Calu3 (cell line): Measurements from ENCODE around the gene RNF212. TPM values are rescaled to one million over a fixed set of nuclear protein-coding genes. Genes with fewer than 3 reads are reported as not detected.
"Not testable (repeated sequence)": the region's sequence is repeated elsewhere in the genome, so short reads cannot be mapped to it uniquely, and the experiment has no call there.

ENCODE experiments used
- BruUV-seq: library from RNA; stranded (reverse); fragments of 400-500 nt; replicated peaks from 2 replicates; lab custom pipeline; 2021; lab: Mats Ljungman, UMichigan
- CTCF ChIA-PET: fragments of 300-600 bp; sonication (Branson Sonifier 250); formaldehyde crosslinking; loops from one replicate; lab custom pipeline; 2022; ENCODE audit warnings: antibody characterized with exemption; lab: Charles Lee
- DNase-seq: peaks from one replicate; pipeline ENCODE4 v3.0.0; 2022
- H3K27ac Mint-ChIP-seq: one replicate; pipeline ENCODE4 v1.8.0; 2022; ENCODE audit warnings: mixed read lengths; ENCODE audit not compliant: unreplicated experiment
- H3K27me3 Mint-ChIP-seq: one replicate; pipeline ENCODE4 v1.8.0; 2022; ENCODE audit warnings: mixed read lengths; ENCODE audit not compliant: unreplicated experiment
- H3K36me3 Mint-ChIP-seq: one replicate; pipeline ENCODE4 v1.8.0; 2022; ENCODE audit warnings: mild to moderate bottlenecking, moderate library complexity, mixed read lengths; ENCODE audit not compliant: insufficient read depth, unreplicated experiment
- H3K4me1 Mint-ChIP-seq: one replicate; pipeline ENCODE4 v1.8.0; 2022; ENCODE audit warnings: mild to moderate bottlenecking, low read depth, mixed read lengths; ENCODE audit not compliant: unreplicated experiment
- H3K4me3 Mint-ChIP-seq: one replicate; pipeline ENCODE4 v1.8.0; 2022; ENCODE audit warnings: mild to moderate bottlenecking, low read depth, moderate library complexity, mixed read lengths; ENCODE audit not compliant: unreplicated experiment
- H3K9me3 Mint-ChIP-seq: one replicate; pipeline ENCODE4 v1.8.0; 2022; ENCODE audit warnings: low read depth, mixed read lengths; ENCODE audit not compliant: unreplicated experiment
- CTCF ChIP-seq: fragments of 200-600 bp; IDR thresholded peaks from one replicate; pipeline ENCODE4 v1.8.0; 2022; ENCODE audit warnings: antibody characterized with exemption; ENCODE audit not compliant: unreplicated experiment
- intact Hi-C: fragments of 100-400 bp; cut with micrococcal nuclease; formaldehyde crosslinking; loops from one replicate; pipeline ENCODE4 v1.10.0; 2022; ENCODE audit not compliant: unreplicated experiment
- total RNA-seq: library from RNA; stranded (reverse); gene quantifications from 2 replicates; pipeline ENCODE4 v1.2.3, GENCODE V29; 2022

The RNF212 gene
- total RNA-seq, 1 experiment from 2014 or later: not detected

- Mint-ChIP-seq H3K4me1 (no peaks in the 10 kb centered on the region), H3K27ac (no peak overlapping the region), H3K36me3 (peaks cover 3% of the 10 kb centered on the region), H3K4me3 (no peak overlapping the region), H3K9me3 (no peaks in the 10 kb centered on the region), H3K27me3 (peaks cover 22% of the 10 kb centered on the region)
- no TSS peak for BruUV-seq
- TF ChIP-seq CTCF: no peak
- no peak for DNase-seq
- intact Hi-C loops: no loop called here
- CTCF ChIA-PET: no interaction called here
Measured at GRCh38 chr4:1048773-1049590, 64.4 kb downstream of the RNF212 start.

DNA sequence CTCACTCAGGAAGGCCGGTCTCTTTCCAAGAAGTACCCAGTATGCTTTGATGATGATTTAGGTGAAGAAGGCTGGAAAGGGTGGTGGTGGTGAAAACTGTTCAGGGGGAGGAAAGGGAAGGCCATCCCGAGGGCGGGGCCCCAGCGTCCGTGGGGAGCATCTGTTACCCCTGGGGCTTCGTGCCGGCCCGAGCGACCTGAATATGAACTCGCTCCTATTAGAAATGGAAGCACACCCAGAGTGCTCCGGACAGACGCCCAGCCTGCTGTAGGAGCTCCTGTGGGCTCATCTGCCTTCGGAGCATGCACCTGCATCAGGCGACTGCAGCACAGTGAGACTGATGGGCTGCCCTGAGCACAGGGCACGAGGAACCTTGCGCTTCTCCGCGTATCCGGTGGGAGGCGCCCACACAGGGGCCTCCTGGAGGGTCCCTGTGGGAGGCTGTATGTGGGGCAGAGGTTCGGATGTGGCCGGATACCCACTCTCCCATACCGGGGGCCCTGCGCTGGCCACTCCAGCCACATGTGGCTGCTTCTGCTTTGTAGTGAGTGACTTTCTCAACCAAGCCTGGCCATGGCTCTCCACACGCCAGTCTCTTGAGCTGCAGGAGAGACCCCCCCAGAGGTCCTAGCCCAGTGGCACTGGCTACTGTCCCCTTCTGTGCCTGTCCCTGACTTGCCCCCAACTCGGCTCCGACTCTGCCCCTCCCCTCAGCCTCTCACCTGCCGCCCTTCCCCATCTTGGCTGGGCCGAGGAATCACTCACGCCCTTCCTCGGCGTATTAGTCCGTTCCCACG lies 65.2 kb downstream of the RNF212 start:
- peaks cover 5% of the 10 kb centered on the region for H3K4me1 Mint-ChIP-seq
- TF ChIP-seq CTCF: no peak
- peaks cover 10% of the 10 kb centered on the region for H3K36me3 Mint-ChIP-seq
- no TSS peak for BruUV-seq
- H3K4me3 Mint-ChIP-seq: no peak overlapping the region
- CTCF ChIA-PET: no interaction called here
- H3K27me3 Mint-ChIP-seq: peaks cover 20% of the 10 kb centered on the region
- DNase-seq: no peak
- intact Hi-C loops: no loop called here
- no peak overlapping the region for H3K27ac Mint-ChIP-seq
- H3K9me3 Mint-ChIP-seq: no peaks in the 10 kb centered on the region

DNA sequence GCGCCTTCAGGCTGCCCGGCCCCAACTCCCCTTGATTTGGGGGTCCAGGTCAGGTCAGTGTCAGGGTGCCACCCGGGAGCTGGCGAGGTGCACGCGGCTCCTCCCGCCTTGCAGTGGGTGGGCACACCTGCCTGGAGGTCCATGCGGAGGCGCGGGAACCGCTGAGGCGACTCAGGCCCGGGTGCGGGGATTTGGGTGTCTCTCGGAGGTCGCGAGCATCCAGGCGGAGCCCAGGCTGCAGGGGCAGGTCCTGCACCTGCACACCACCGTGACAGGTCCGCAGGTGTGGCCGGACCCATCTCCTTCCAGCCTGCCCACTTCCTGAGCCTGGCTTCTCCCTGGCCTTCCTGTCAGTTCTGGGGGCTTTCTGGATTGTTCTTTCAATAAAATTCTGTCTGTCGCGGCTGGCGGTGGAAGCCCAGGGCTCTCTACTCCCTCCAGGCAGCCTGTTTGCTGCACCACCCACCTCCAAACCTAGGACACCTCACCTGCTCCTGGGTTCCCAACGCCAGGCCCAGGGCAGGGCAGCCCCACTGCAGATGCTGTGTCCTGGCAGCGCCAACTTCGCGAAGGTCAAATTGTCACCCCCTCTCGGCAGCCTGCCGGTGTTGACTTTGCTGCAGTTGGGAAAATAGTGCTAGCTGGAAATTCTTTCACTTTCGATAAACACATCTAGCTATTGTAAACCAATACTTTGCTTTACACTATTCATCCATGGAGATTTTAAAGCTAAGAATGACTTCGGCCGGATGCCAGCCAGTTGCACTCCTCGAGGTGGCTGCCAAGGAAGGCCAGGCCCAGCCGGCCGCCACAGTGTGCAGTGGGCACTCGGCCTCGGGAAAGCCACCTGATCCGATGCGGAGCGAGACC lies 66.0 kb downstream of the RNF212 start:
- peaks cover 10% of the 10 kb centered on the region for H3K36me3 Mint-ChIP-seq
- peaks cover 11% of the 10 kb centered on the region for H3K27me3 Mint-ChIP-seq
- no peak overlapping the region for H3K4me3 Mint-ChIP-seq
- CTCF ChIA-PET: no interaction called here
- H3K27ac Mint-ChIP-seq: no peak overlapping the region
- H3K4me1 Mint-ChIP-seq: peaks cover 8% of the 10 kb centered on the region
- no TSS peak for BruUV-seq
- intact Hi-C loops: no loop called here
- no peaks in the 10 kb centered on the region for H3K9me3 Mint-ChIP-seq
- no peak for DNase-seq
- TF ChIP-seq CTCF: no peak

- H3K36me3 Mint-ChIP-seq, H3K9me3 Mint-ChIP-seq, BruUV-seq, H3K4me3 Mint-ChIP-seq, CTCF ChIA-PET, DNase-seq, H3K27ac Mint-ChIP-seq, H3K27me3 Mint-ChIP-seq, intact Hi-C loops: not testable (repeated sequence)
- peaks cover 14% of the 10 kb centered on the region for H3K4me1 Mint-ChIP-seq
Measured at GRCh38 chr4:1046581-1047011, 66.8 kb downstream of the RNF212 start.
